HepG2 (cell line): ENCODE measurements around the gene SGSM1. TPM values are rescaled to one million over a fixed set of nuclear protein-coding genes. Genes with fewer than 3 reads are reported as not detected.

Experiments used
- HDAC2 ChIP-seq: sonication (generic); formaldehyde crosslinking; IDR thresholded peaks from 2 replicates; pipeline ENCODE4 v1.4.0; 2020; ENCODE audit warnings: missing genetic modification reagents
- IRF2 ChIP-seq: IDR thresholded peaks from 2 replicates; pipeline ENCODE4 v1.6.1; 2018; ENCODE audit warnings: missing genetic modification reagents, missing compliant biosample characterization
- NFKBIZ ChIP-seq: IDR thresholded peaks from 2 replicates; pipeline ENCODE4 v1.6.1; 2018; ENCODE audit warnings: missing genetic modification reagents, missing compliant biosample characterization
- SKIL ChIP-seq: sonication (generic); formaldehyde crosslinking; IDR thresholded peaks from 2 replicates; pipeline ENCODE4 v1.8.0; 2022; ENCODE audit warnings: missing genetic modification reagents, mild to moderate bottlenecking, moderate library complexity, borderline replicate concordance
- ZNF407 ChIP-seq: sonication (generic); formaldehyde crosslinking; IDR thresholded peaks from one replicate; pipeline ENCODE4 v1.5.1; 2020; ENCODE audit warnings: mild to moderate bottlenecking, missing genetic modification reagents; ENCODE audit errors: not compliant biosample characterization
- ZNF646 ChIP-seq: sonication (generic); formaldehyde crosslinking; IDR thresholded peaks from 2 replicates; pipeline ENCODE4 v1.9.0; 2021; ENCODE audit warnings: mild to moderate bottlenecking, missing genetic modification reagents
- polyA plus RNA-seq, 8 experiments: library from polyadenylated mRNA; depleted of rRNA in 3 of 8; stranded (reverse) in 7 of 8; unstranded in 1 of 8; fragments of >200 nt; fragmentation: Illumina TruSeq in 4 of 8; extraction: Trizol in 4 of 8; gene quantifications; 2 replicates each; pipeline versions ENCODE4 v1.2.1 to v1.2.3, GENCODE V29; 2011 to 2016; ENCODE audit warnings: low read depth in 4 of 8, missing spikeins in 1 of 8, mixed read lengths in 1 of 8; ENCODE audit not compliant: insufficient read depth in 1 of 8
- total RNA-seq, 5 experiments: library from RNA; depleted of rRNA; stranded (reverse); fragments of >200 nt; fragmentation: Illumina TruSeq; extraction: Trizol; gene quantifications; 2 replicates each; pipeline ENCODE4 v1.2.3, GENCODE V29; 2016; ENCODE audit warnings: low read depth in 1 of 5
- TF ChIP-seq, protein P1 (sequence below): sonication (generic); formaldehyde crosslinking; IDR thresholded peaks from 2 replicates; pipeline ENCODE4 v1.4.0; 2020; ENCODE audit warnings: missing genetic modification reagents, borderline replicate concordance

The SGSM1 gene
- total and polyA plus RNA-seq, 2 of the 13 experiments (the other 11 are each of a cell fraction or from before 2014, with no cell fraction given), result 0.07 TPM; not detected in 1

- TF ChIP-seq ZNF646 (CRISPR knock-in tag) (no peak), NFKBIZ (CRISPR knock-in tag) (no peak), HDAC2 (CRISPR knock-in tag) (no peak), ZNF407 (CRISPR knock-in tag) (no peak), SKIL (CRISPR knock-in tag) (no peak), IRF2 (CRISPR knock-in tag) (0 out of 2 replicates have a peak, but pooled peaks have one; percentile 51)
- TF ChIP-seq, protein P1, sequence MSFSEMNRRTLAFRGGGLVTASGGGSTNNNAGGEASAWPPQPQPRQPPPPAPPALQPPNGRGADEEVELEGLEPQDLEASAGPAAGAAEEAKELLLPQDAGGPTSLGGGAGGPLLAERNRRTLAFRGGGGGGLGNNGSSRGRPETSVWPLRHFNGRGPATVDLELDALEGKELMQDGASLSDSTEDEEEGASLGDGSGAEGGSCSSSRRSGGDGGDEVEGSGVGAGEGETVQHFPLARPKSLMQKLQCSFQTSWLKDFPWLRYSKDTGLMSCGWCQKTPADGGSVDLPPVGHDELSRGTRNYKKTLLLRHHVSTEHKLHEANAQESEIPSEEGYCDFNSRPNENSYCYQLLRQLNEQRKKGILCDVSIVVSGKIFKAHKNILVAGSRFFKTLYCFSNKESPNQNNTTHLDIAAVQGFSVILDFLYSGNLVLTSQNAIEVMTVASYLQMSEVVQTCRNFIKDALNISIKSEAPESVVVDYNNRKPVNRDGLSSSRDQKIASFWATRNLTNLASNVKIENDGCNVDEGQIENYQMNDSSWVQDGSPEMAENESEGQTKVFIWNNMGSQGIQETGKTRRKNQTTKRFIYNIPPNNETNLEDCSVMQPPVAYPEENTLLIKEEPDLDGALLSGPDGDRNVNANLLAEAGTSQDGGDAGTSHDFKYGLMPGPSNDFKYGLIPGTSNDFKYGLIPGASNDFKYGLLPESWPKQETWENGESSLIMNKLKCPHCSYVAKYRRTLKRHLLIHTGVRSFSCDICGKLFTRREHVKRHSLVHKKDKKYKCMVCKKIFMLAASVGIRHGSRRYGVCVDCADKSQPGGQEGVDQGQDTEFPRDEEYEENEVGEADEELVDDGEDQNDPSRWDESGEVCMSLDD (CRISPR knock-in tag), result no peak
Observed at GRCh38 chr22:24965822-24966626, 160.0 kb downstream of the SGSM1 start (continued).
